ENCODE measurements around the gene TEAD1. TPM values are rescaled to one million over a fixed set of nuclear protein-coding genes. Genes with fewer than 3 reads are reported as not detected.

TEAD1 gene
- polyA plus RNA-seq, 1 experiment = 79.2 TPM

- no peaks in the 10 kb centered on the region for H3K27me3 ChIP-seq (ENCODE audit: control insufficient read depth, insufficient read depth, low read length)
- no peak overlapping the region for H3K4me3 ChIP-seq (ENCODE audit: low read depth, low read length)
- POLR2A ChIA-PET = no interaction called here
- no peak for DNase-seq (ENCODE audit: low read depth)
- CTCF ChIA-PET = interaction anchor here (1.5 kb wide), 1 partner anchor 25 kb away, joined by 4 read pairs; no protein-coding TSS in a partner anchor
- peaks cover 8% of the 10 kb centered on the region for H3K36me3 ChIP-seq (ENCODE audit: control insufficient read depth, insufficient read depth, low read length)
- no peak for TF ChIP-seq CTCF (IDR thresholded peaks at IDR 0.05; ENCODE audit: insufficient read depth, low read depth, low read length)
Measured at GRCh38 chr11:12793065-12793464, 118.8 kb downstream of the TEAD1 start.

- peaks cover 8% of the 10 kb centered on the region for H3K36me3 ChIP-seq (ENCODE audit: control insufficient read depth, insufficient read depth, low read length)
- CTCF ChIA-PET = interaction anchor here (1.5 kb wide), 1 partner anchor 25 kb away, joined by 4 read pairs; no protein-coding TSS in a partner anchor
- H3K27me3 ChIP-seq (ENCODE audit: control insufficient read depth, insufficient read depth, low read length) = no peaks in the 10 kb centered on the region
- DNase-seq (ENCODE audit: low read depth) = no peak
- POLR2A ChIA-PET = no interaction called here
- no peak overlapping the region for H3K4me3 ChIP-seq (ENCODE audit: low read depth, low read length)
- no peak for TF ChIP-seq CTCF (IDR thresholded peaks at IDR 0.05; ENCODE audit: insufficient read depth, low read depth, low read length)
Measured at GRCh38 chr11:12793506-12793905, 119.3 kb downstream of the TEAD1 start.

GRCh38 chr11:12794576-12795230 lies 120.5 kb downstream of the TEAD1 start:
- Histone ChIP-seq H3K4me3 (ENCODE audit: low read depth, low read length) (no peak overlapping the region), H3K36me3 (ENCODE audit: control insufficient read depth, insufficient read depth, low read length) (peaks cover 6% of the 10 kb centered on the region; the same call in 1 of the 2 replicates), H3K27me3 (ENCODE audit: control insufficient read depth, insufficient read depth, low read length) (no peaks in the 10 kb centered on the region)
- TF ChIP-seq CTCF (IDR thresholded peaks at IDR 0.05; ENCODE audit: insufficient read depth, low read depth, low read length) = no peak
- ChIA-PET CTCF (no interaction called here), POLR2A (no interaction called here)
- DNase-seq (ENCODE audit: low read depth) = no peak

- ChIA-PET CTCF (no interaction called here), POLR2A (no interaction called here)
- no peak for DNase-seq (ENCODE audit: low read depth)
- no peaks in the 10 kb centered on the region for H3K27me3 ChIP-seq (ENCODE audit: control insufficient read depth, insufficient read depth, low read length)
- no peak overlapping the region for H3K4me3 ChIP-seq (ENCODE audit: low read depth, low read length)
- peaks cover 4% of the 10 kb centered on the region; the same call in 1 of the 2 replicates for H3K36me3 ChIP-seq (ENCODE audit: control insufficient read depth, insufficient read depth, low read length)
- TF ChIP-seq CTCF (IDR thresholded peaks at IDR 0.05; ENCODE audit: insufficient read depth, low read depth, low read length) = no peak
Measured at GRCh38 chr11:12797996-12798395, 123.8 kb downstream of the TEAD1 start.

GRCh38 chr11:12798609-12799011 lies 124.4 kb downstream of the TEAD1 start:
- TF ChIP-seq CTCF (IDR thresholded peaks at IDR 0.05; ENCODE audit: insufficient read depth, low read depth, low read length) = no peak
- H3K36me3 ChIP-seq (ENCODE audit: control insufficient read depth, insufficient read depth, low read length) = peaks cover 4% of the 10 kb centered on the region; the same call in 1 of the 2 replicates
- no peaks in the 10 kb centered on the region for H3K27me3 ChIP-seq (ENCODE audit: control insufficient read depth, insufficient read depth, low read length)
- H3K4me3 ChIP-seq (ENCODE audit: low read depth, low read length) = no peak overlapping the region
- CTCF ChIA-PET = no interaction called here
- no peak for DNase-seq (ENCODE audit: low read depth)
- POLR2A ChIA-PET = no interaction called here

All from BJ (cell line).